Immature natural killer cell (primary cell): Measurements from ENCODE around the gene CORO6. TPM values are rescaled to one million over a fixed set of nuclear protein-coding genes. Genes with fewer than 3 reads are reported as not detected.

ENCODE experiments used
- DNase-seq, 3 donors: peaks; one replicate each; pipeline ENCODE4 v3.0.0; 2022; ENCODE audit warnings: mixed read lengths in 1 of 3
- H3K27ac Mint-ChIP-seq, 6 donors: one replicate each; pipeline ENCODE4 v1.8.0; 2020; ENCODE audit warnings: mixed read lengths in 6 of 6, mild to moderate bottlenecking in 5 of 6, inconsistent platforms in 4 of 6, moderate library complexity in 3 of 6
- H3K27me3 Mint-ChIP-seq, 3 donors: one replicate each; pipeline ENCODE4 v1.8.0; 2020 to 2021; ENCODE audit warnings: low read depth in 3 of 3, mild to moderate bottlenecking in 3 of 3, mixed read lengths in 3 of 3, moderate library complexity in 3 of 3, inconsistent platforms in 1 of 3
- H3K36me3 Mint-ChIP-seq, 3 donors: one replicate each; pipeline ENCODE4 v1.8.0; 2020; ENCODE audit warnings: mixed read lengths in 3 of 3, inconsistent platforms in 2 of 3, mild to moderate bottlenecking in 2 of 3
- H3K4me1 Mint-ChIP-seq, 2 donors: one replicate each; pipeline ENCODE4 v1.8.0; 2020; ENCODE audit warnings: inconsistent platforms in 2 of 2, mild to moderate bottlenecking in 2 of 2, mixed read lengths in 2 of 2, moderate library complexity in 1 of 2
- H3K4me3 Mint-ChIP-seq, 5 donors: one replicate each; pipeline ENCODE4 v1.8.0; 2020; ENCODE audit warnings: mild to moderate bottlenecking in 5 of 5, mixed read lengths in 5 of 5, inconsistent platforms in 3 of 5, moderate library complexity in 3 of 5
- H3K9me3 Mint-ChIP-seq, 6 donors: one replicate each; pipeline ENCODE4 v1.8.0; 2020; ENCODE audit warnings: mild to moderate bottlenecking in 6 of 6, mixed read lengths in 6 of 6, inconsistent platforms in 4 of 6, moderate library complexity in 3 of 6
- polyA plus RNA-seq, 3 donors: library from polyadenylated mRNA; unstranded; fragments of 300-500 nt; fragmentation: Illumina TruSeq; gene quantifications; one replicate each; pipeline ENCODE4 v1.2.3, GENCODE V29; 2021

Gene CORO6
- polyA plus RNA-seq, 3 donors from 2014 or later = 0.12 to 1.3 (median 0.38) TPM

DNA sequence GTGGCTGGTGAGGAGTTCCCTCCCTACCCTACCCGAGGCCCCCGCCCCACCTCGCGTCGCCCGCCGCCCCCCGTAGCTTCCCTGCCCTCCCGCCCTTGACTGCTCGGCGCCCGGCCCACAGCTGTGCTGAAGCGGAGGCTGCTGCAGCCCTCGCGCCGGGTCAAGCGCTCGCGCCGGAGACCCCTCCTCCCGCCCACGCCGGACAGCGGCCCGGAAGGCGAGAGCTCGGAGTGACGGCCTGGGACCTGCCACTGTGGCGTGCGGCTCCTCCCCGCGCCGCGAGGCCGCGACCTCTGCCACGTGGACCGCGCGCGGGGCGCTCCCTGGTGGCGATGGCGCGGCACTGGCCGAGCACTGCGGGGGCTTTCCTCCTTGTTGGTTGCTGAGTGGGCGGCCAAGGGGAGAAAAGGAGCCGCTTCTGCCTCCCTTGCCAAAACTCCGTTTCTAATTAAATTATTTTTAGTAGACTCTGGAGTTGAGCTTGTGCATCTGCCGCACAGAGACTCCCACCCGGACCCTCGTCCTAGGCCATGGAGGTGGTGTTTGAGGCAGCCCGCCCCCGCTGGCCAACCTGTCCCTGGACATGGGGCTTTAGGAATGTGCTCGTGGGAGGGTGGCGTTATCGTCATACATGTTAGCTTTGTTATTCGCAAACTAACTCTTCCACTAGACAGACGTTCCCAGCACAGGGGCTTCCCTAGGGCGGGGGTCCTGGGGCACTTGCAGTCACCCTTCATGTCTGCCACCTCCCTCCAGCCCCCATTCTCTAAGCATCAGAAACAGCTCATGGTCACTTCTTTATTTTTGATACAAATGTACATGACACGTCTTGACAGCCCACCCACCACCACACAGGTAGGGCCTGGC, 49.8 kb downstream of the CORO6 start:
- Mint-ChIP-seq H3K4me1 (peaks cover 7 to 14% of the 10 kb centered on the region in 2 donors), H3K27me3 (peaks cover 6 to 8% (median 6%) of the 10 kb centered on the region in 3 donors), H3K36me3 (no peaks in the 10 kb centered on the region), H3K9me3 (no peaks in the 10 kb centered on the region), H3K27ac (no peak overlapping the region), H3K4me3 (peak overlapping the region in 1 of 5 donors; percentile 12)
- peak in 2 of 3 donors; percentile 68 to 71 for DNase-seq

DNA sequence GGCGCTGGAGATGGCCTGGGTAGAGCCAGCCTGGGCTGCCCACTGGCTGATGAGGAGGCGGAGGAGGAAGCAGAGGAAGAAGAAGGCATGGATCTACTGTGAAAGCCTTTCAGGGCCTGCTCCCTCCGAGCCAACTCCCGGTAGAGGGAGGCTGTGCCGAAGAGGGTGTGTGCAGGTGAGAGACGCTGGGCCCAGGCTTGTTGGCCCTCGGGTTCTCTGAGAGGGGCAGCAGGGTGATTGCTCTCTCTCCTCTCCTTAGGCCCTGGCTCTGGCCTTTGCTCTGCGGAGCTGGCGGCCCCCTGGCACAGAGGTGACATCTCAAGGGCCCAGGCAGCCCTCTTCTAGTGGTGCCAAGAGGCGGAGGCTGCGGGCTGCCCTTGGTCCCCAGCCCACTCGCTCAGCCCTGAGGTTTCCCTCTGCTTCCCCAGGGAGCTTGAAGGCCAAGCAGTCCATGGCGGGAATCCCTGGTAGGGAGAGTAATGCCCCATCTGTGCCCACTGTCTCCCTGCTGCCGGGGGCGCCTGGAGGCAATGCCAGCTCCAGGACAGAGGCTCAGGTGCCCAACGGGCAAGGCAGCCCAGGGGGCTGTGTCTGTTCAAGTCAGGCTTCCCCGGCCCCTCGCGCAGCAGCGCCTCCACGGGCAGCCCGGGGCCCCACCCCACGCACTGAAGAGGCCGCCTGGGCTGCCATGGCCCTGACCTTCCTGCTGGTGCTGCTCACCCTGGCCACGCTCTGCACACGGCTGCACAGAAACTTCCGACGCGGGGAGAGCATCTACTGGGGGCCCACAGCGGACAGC, 50.6 kb downstream of the CORO6 start:
- Mint-ChIP-seq H3K36me3 (no peaks in the 10 kb centered on the region), H3K27ac (no peak overlapping the region), H3K4me3 (peak overlapping the region in 1 of 5 donors; percentile 55), H3K27me3 (peaks cover 8 to 9% (median 9%) of the 10 kb centered on the region in 3 donors), H3K9me3 (no peaks in the 10 kb centered on the region), H3K4me1 (peaks cover 7 to 14% of the 10 kb centered on the region in 2 donors)
- DNase-seq = no peak

DNA sequence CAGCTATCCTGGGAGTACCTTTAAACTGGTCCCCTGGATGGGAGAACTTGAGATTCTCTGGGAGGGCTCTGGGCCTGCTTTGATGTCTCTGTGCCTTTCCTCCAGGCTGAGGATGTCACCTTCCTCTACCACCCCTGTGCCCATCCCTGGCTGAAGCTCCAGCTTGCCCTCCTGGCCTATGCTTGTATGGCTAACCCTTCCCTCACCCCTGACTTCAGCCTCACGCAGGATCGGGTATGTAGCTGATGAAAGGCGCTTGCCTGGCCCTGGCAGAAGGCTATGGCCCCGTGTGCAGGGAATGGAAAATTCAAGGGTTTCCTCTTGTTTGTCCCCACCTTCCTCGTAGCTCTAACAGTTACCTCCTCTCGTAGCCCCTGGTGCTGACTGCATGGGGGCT, 51.2 kb downstream of the CORO6 start:
- Mint-ChIP-seq H3K27ac (no peak overlapping the region), H3K4me3 (peak overlapping the region in 1 of 5 donors; percentile 55), H3K36me3 (no peaks in the 10 kb centered on the region), H3K4me1 (peaks cover 7 to 14% of the 10 kb centered on the region in 2 donors), H3K9me3 (no peaks in the 10 kb centered on the region), H3K27me3 (peaks cover 8 to 9% (median 9%) of the 10 kb centered on the region in 3 donors)
- no peak for DNase-seq

DNA sequence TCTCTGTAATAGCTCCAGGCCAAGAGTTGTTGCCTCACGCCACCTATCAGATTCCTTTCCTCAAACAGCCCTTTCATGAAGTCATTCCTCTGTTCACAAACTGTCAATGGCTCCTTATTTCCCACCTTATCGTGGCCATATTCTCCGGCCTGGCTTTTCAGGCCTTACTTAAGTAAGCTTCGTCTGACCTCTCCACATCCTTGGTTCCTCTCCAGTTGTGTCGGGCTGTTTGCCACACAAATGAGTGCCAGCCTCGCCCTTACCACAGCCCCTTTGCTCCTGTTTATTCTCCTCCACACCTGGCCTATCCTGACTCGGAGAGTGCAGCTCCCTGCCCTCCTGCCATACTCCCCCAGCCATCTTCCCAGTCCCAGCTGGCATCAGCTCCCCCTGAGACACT, 52.2 kb downstream of the CORO6 start:
- peak overlapping the region in 2 of 6 donors; percentile 20 to 75 for H3K27ac Mint-ChIP-seq
- H3K27me3 Mint-ChIP-seq = peaks cover 11 to 17% (median 12%) of the 10 kb centered on the region in 3 donors

DNA sequence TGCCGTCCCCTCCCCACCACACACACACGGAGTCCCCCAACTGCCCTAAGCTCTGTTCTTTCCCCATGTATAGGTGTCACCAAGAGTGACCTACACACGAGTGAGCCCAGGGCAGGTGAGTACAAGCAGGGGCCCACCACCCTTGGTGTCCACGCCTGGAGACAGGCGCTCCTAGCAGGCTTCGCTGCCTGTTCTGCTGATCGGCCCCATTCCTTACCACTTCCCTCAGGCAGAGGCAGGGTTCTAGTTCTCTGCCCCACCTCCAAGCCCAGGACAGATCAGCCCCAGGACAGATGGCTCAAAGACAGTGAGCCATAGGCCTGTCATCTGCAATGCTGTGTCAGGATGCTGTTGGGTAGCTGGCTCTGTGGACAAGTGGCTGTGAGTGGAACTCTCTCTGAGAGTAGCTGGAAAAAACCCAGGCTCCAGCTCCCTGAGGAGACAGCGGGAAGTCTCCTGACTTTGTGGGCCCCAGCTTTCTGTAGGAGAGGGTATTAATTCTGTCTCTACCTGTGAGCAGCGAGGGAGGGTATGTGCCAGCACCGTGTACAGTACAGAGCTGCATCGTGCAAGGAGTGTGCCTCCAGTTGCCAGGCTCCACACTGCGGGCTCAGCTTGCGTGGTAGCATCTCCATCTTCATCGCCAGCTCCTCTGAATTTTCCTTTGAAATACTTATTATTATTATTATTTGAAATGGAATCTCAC, 53.3 kb downstream of the CORO6 start:
- no peak for DNase-seq
- Mint-ChIP-seq H3K27ac (peak overlapping the region; percentile 60 to 85 (median 78)), H3K27me3 (peaks cover 8 to 17% (median 12%) of the 10 kb centered on the region in 3 donors), H3K36me3 (no peaks in the 10 kb centered on the region), H3K4me3 (peak overlapping the region; percentile 75 to 89 (median 85)), H3K9me3 (no peaks in the 10 kb centered on the region), H3K4me1 (peaks cover 23 to 30% of the 10 kb centered on the region in 2 donors)

More for the DNA sequence above, 52.2 kb downstream of the CORO6 start:
- Mint-ChIP-seq H3K36me3 (no peaks in the 10 kb centered on the region), H3K9me3 (no peaks in the 10 kb centered on the region), H3K4me1 (peaks cover 14 to 21% of the 10 kb centered on the region in 2 donors), H3K4me3 (peak overlapping the region; percentile 3 to 59 (median 50))
- no peak for DNase-seq

DNA sequence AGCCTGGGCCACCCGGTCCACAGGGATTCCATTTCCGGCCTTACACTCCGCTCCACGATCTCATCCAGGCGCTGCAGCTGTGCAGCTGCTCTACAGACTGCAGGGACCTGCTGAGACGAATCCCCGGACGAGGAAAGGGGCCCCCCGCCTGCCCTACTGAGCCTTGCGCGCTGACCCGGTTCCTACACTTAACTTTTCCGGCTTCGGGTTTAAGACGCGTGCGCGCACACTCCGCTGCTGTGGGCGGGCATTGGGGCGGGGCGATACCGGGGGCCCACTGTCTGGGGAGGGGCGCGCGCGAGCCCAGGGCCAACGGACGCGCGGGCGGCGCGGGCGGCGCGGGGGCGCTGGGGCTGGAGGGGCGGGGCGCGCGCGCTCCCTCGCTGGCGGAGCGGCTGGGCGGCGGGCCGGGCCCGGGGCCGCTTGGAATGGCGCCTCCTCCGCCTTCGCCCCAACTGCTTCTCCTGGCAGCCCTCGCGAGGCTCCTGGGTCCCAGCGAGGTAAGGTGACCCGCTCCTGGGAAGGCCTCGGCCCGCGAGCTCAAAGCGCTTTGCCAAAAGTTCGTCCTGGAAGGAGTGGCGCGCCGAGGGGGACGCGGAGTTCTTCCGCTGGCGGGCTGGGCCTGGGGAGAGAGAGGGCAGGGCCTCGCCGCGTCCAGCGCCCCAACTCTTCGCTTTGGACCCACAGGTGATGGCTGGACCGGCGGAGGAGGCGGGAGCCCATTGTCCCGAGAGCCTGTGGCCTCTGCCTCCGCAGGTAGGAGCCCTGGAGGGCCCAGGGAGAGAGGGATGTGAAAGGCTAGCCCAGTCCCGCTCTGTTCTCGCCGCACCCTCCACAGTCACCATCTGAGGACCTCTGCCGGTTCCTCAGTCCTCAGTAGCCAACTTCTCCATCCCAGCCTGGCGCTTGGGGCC, 54.1 kb downstream of the CORO6 start, which contains the start of gene TP53I13:
TSS of gene TP53I13 (plus strand) at position 371 of the 914 bp plus-strand sequence. CDS start at position 429, 58 bp downstream.
- peak within 1 kb of the TSS; percentile 91 to 99 (median 98) for H3K4me3 Mint-ChIP-seq
- H3K27ac Mint-ChIP-seq = peak within 1 kb of the TSS; percentile 92 to 98 (median 96)
- H3K9me3 Mint-ChIP-seq = no peaks in the 10 kb centered on the region
- peaks cover 30 to 38% of the 10 kb centered on the region in 2 donors for H3K4me1 Mint-ChIP-seq
- DNase-seq = peak; percentile 83 to 88 (median 84)
- peaks cover 0 to 4% (median 0%) of the 10 kb centered on the region in 3 donors for H3K36me3 Mint-ChIP-seq
- peaks cover 8 to 19% (median 16%) of the 10 kb centered on the region in 3 donors for H3K27me3 Mint-ChIP-seq

DNA sequence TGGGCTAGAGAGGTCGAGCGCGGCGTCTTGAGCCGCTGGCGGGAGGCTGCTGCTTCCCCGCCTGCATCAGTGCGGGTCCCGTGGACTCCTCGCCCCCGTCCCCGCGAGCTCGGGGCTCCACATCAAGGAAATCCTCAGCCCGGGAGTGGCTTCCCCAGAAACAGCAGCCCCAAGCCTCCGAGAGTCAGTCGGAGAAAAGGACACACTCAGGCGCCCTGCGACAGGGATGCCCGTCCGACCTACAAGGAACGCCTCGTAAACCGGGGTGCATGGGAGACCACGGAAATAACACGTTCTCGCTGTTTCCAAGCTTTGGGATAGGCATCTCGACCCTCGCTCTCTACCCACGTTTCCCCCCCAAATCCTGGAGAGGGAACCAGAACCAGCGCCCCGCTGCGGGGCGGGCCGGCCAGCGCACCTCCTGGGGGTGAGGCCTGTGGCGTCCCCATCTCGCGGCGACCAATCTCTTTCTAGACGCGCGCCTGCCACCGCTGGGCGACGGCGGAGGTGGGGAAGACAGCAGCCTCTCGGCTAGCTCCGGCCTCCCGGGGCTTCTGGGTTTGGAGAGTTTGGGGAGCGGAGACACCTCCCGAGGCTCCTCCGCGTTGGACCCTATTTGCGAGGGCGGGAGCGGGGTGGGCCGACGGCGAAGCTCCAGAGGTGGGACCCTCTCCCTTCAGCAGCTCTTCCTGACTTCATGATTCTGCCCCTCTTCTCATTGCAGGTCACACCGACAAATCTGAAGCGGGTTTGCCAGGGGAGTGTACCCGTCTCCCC, 55.0 kb downstream of the CORO6 start:
- DNase-seq = peak; percentile 75 to 80 (median 78)
- H3K27ac Mint-ChIP-seq = peak overlapping the region; percentile 92 to 98 (median 96)
- peaks cover 34 to 42% of the 10 kb centered on the region in 2 donors for H3K4me1 Mint-ChIP-seq
- peak overlapping the region; percentile 91 to 99 (median 98) for H3K4me3 Mint-ChIP-seq
- no peaks in the 10 kb centered on the region for H3K9me3 Mint-ChIP-seq
- H3K27me3 Mint-ChIP-seq = peaks cover 9 to 19% (median 19%) of the 10 kb centered on the region in 3 donors
- peaks cover 0 to 4% (median 0%) of the 10 kb centered on the region in 3 donors for H3K36me3 Mint-ChIP-seq

DNA sequence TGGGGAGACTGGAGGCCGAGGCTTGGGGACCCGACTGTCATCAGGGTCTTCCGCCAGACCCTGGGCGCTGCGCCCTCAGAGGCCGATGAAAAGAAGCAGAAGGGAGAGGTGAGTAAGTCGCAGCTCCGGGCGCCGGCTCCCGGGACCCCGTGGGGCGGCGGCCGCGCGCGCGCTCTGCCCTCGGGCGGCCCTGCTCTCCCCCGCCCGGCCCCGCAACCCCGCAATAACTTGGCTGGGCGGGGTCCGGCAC, 55.5 kb downstream of the CORO6 start:
- H3K4me1 Mint-ChIP-seq = peaks cover 39 to 48% of the 10 kb centered on the region in 2 donors
- H3K9me3 Mint-ChIP-seq = no peaks in the 10 kb centered on the region

DNA sequence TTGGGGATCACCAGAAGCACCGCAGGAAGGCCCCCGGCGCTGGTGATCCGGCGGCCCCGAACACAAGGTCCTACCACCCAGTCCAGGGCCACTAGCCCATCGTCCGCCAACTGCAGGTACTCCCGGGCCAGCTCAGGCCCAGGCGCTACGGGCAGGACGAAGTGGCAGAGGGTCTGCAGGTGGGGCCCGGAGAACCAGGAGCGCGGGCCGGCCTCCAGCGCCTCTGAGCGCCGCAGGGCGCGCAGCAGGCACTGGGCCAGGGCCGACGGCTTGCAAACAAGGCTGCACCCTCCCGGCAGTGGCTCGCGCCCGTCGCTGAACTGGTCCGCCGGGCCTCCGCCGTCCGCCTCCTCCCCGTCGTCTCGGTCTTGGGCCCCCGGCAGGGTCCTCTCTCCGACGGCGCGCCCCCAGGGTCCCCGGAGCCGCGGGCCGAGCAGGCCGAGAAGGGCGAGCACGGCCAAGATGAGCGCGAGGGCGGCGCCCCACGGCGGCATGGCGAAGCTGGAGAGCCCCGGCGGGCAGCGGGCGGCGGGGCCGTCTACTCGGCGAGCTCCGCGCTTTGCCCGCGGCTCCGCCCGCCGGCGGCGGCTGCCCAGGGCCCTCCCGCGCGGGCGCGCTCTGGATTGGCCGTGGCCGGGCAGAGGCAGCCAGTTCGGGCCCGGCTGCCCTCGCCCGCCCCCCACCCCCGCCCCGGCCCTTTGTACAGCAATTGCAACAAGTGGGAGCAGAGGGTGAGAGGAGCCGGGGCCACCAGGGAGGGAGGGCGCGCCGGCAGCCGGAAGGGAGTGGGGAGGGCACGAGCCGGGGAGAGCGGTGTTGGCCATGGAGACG, 56.0 kb downstream of the CORO6 start, which contains the start of gene ABHD15:
TSS of gene ABHD15 (minus strand) at position 565 of the 831 bp plus-strand sequence. CDS start at position 494, 71 bp downstream.
- DNase-seq = peak; percentile 76 to 77 (median 77)
- Mint-ChIP-seq H3K27me3 (peaks cover 9 to 25% (median 20%) of the 10 kb centered on the region in 3 donors), H3K4me1 (peaks cover 45 to 53% of the 10 kb centered on the region in 2 donors), H3K36me3 (peaks cover 5 to 9% (median 6%) of the 10 kb centered on the region in 3 donors), H3K27ac (peak within 1 kb of the TSS; percentile 92 to 98 (median 96)), H3K4me3 (peak within 1 kb of the TSS; percentile 92 to 99 (median 98)), H3K9me3 (no peaks in the 10 kb centered on the region)

More for the DNA sequence above, 55.5 kb downstream of the CORO6 start:
- Mint-ChIP-seq H3K36me3 (peaks cover under 1 to 5% (median under 1%) of the 10 kb centered on the region in 3 donors), H3K4me3 (peak overlapping the region; percentile 91 to 99 (median 98)), H3K27ac (peak overlapping the region; percentile 75 to 96 (median 90)), H3K27me3 (peaks cover 9 to 20% (median 19%) of the 10 kb centered on the region in 3 donors)
- DNase-seq = no peak

DNA sequence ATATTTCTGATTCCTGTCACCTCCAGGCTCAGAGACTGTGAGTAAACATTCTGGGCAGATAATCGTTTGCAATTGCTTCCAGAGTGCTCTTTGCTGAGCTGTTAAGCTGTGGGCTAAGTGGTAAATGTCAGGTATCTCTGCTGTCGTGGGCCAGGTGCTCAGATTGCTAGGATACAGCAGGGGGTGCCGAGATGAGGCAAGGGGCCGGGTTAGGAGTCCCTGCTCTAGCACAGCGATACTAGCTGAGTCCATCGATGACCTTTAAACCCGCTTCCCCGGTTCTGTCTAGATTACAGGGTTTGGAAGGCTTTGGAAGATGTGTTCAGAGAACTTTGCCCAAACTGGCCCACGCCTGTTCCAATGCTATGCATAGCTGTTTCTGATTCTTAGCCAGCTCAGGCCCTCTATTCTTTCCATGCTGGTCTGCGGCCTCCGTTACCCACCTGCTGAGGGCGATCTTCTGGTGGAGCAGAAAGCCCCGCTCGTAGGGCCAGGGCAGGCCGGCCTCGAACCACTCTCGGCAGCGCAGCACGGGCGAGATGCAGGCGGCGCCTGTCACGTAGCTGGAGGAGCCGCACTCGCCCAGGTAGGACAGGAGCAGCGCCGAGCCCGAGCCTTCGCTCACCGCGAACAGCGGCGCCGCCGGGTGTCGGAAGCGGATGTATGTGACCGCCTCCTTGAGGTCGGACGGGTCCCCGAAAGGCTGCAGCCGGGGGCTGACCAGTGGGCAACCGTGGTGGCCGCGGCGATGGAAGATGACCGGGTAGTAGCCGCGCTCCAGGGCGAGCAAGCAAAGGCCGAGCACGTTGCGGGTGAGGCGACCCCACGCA, 56.9 kb downstream of the CORO6 start:
- H3K4me1 Mint-ChIP-seq = peaks cover 53 to 56% of the 10 kb centered on the region in 2 donors
- peak; percentile 62 to 66 (median 66) for DNase-seq
- no peaks in the 10 kb centered on the region for H3K9me3 Mint-ChIP-seq
- H3K27ac Mint-ChIP-seq = peak overlapping the region; percentile 89 to 95 (median 93)
- H3K4me3 Mint-ChIP-seq = peak overlapping the region; percentile 92 to 96 (median 94)
- H3K36me3 Mint-ChIP-seq = peaks cover 6 to 9% (median 6%) of the 10 kb centered on the region in 3 donors
- H3K27me3 Mint-ChIP-seq = peaks cover 9 to 23% (median 20%) of the 10 kb centered on the region in 3 donors
